Effector memory CD4-positive, alpha-beta T cell (primary cell): ENCODE results near the gene GRIK5.
"Not testable (repeated sequence)": the region's sequence is repeated elsewhere in the genome, so short reads cannot be mapped to it uniquely, and the experiment has no call there.

Experiments
- DNase-seq, 3 donors: peaks; one replicate each; pipeline ENCODE4 v3.0.0-alpha.2; 2020
- H3K27ac ChIP-seq: 2 replicates; pipeline ENCODE4 v1.7.0; 2013; ENCODE audit warnings: mild to moderate bottlenecking, low read length, moderate library complexity; ENCODE audit not compliant: insufficient read depth, poor library complexity, severe bottlenecking
- H3K27me3 ChIP-seq: replicated peaks from 2 replicates; pipeline ENCODE4 v1.7.0; 2013; ENCODE audit warnings: mild to moderate bottlenecking, low read length; ENCODE audit not compliant: insufficient read depth, control insufficient read depth, poor library complexity, severe bottlenecking
- H3K36me3 ChIP-seq: 2 replicates; pipeline ENCODE4 v1.7.0; 2013; ENCODE audit warnings: mild to moderate bottlenecking, low read length, moderate library complexity; ENCODE audit not compliant: control insufficient read depth, insufficient read depth
- H3K4me1 ChIP-seq: 2 replicates; pipeline ENCODE4 v1.7.0; 2013; ENCODE audit warnings: low read length, mild to moderate bottlenecking; ENCODE audit not compliant: control insufficient read depth, insufficient read depth, poor library complexity, severe bottlenecking
- H3K4me3 ChIP-seq: 2 replicates; pipeline ENCODE4 v1.7.0; 2013; ENCODE audit warnings: low read length, low read depth, mild to moderate bottlenecking; ENCODE audit not compliant: insufficient read depth, poor library complexity, severe bottlenecking
- H3K9me3 ChIP-seq: 2 replicates; pipeline ENCODE4 v1.7.0; 2013; ENCODE audit warnings: mild to moderate bottlenecking, low read length, moderate library complexity; ENCODE audit not compliant: control insufficient read depth

Gene GRIK5

GRCh38 chr19:42022616-42023015, 47.4 kb downstream of the GRIK5 start:
- no peak for DNase-seq

DNA sequence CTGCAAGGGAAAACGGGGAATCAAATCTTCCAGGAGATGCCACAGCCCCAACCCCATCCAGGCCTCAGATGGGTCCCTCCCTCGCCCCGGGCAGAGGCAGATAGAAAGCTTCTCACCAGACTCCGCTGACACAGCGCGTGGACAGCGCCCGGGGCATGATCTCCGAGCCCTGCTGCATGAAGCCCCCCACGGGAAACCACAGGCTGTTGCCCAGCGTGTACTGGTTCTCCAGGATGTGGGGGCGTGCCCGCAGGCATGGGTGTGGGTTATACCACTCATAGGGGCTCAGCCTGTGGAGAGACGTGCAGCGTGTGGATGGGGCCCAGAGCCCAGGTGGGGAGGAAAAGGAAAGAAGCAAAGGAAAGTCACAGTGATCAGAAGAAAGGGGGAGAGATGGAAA, 48.8 kb downstream of the GRIK5 start:
- no peak for DNase-seq
- no peaks in the 10 kb centered on the region for H3K36me3 ChIP-seq
- no peak overlapping the region for H3K27ac ChIP-seq
- no peaks in the 10 kb centered on the region for H3K27me3 ChIP-seq
- H3K4me3 ChIP-seq = no peak overlapping the region
- H3K9me3 ChIP-seq = no peaks in the 10 kb centered on the region
- no peaks in the 10 kb centered on the region for H3K4me1 ChIP-seq

More at GRCh38 chr19:42022616-42023015, 47.4 kb downstream of the GRIK5 start:
- H3K4me3 ChIP-seq = no peak overlapping the region
- H3K27ac ChIP-seq = no peak overlapping the region
- H3K36me3 ChIP-seq = no peaks in the 10 kb centered on the region
- H3K9me3 ChIP-seq = no peaks in the 10 kb centered on the region
- H3K27me3 ChIP-seq = no peaks in the 10 kb centered on the region
- H3K4me1 ChIP-seq = no peaks in the 10 kb centered on the region

DNA sequence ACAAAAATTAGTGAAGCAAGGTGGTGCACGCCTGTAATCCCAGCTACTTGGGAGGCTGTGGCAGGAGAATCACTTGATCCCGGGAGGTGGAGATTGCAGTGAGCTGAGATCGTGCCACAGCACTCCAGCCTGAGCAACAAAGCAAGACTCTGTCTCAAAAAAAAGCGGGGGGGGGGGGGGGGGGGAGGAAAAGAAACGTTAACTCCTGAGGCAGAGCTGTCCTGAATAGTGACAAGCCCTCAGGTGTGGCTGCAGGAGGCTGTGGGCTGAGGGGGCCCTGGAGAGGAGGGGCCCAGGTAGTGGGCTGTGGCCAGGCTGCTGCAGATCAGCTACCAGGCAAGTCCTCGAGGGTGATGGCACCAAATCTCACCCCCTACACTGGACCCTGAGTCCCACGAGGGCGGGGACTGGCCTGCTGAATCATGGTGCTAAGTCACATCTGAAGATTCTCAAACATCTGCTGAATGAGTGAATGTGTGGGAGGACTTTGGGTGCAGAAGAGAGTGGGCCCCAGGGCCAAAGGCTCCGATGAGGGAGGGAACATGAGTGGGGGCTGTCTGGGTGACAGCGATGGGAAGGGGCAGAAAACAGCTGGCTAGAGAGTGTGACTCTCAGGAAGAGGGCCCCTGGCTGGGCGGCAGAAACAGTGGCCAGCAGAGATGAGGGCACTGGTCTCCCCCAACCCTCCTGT, 51.4 kb downstream of the GRIK5 start:
- no peak overlapping the region for H3K4me3 ChIP-seq
- no peaks in the 10 kb centered on the region for H3K27me3 ChIP-seq
- no peaks in the 10 kb centered on the region for H3K4me1 ChIP-seq
- no peaks in the 10 kb centered on the region for H3K9me3 ChIP-seq
- H3K36me3 ChIP-seq = no peaks in the 10 kb centered on the region
- H3K27ac ChIP-seq = no peak overlapping the region
- no peak for DNase-seq

DNA sequence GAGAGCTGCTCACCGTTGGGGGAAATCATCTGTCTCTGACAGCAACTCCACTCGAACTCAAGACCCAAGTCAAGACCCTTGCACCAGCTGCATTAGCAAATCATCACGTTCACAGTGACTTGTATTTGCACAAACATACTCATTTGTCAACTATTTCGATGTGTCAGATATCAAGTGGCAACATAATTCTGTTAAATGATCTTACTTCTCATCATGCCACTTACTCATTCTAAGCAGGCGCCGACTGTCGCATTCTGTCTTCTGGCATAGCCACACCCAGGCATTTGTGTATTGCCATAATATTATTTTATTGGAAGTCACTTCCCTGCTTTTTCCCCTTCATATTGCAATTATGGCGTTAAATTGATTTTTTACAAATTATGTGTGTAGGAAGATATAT, 53.0 kb downstream of the GRIK5 start:
- H3K4me1 ChIP-seq = no peaks in the 10 kb centered on the region
- no peaks in the 10 kb centered on the region for H3K27me3 ChIP-seq
- no peaks in the 10 kb centered on the region for H3K36me3 ChIP-seq
- H3K9me3 ChIP-seq = no peaks in the 10 kb centered on the region
- DNase-seq = no peak
- H3K4me3 ChIP-seq = no peak overlapping the region
- no peak overlapping the region for H3K27ac ChIP-seq

DNA sequence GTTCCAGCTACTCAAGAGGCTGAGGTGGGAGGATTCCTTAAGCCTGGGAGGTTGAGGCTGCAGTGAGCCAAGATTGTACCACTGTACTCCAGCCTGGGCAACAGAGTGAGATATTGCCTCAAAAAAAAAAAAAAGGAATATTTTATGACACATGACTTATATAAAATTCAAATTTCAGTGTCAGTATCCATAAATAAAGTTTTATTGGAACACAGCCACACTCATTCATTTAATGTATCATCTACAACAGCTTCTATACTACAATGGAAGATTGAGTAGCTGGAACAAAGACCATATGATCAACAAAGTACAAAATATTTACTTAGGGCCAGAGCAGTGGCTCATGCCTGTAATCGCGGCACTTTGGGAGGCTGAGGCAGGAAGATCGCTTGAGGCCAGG, 57.3 kb downstream of the GRIK5 start:
- not testable (repeated sequence) for DNase-seq, H3K4me1 ChIP-seq, H3K36me3 ChIP-seq, H3K4me3 ChIP-seq, H3K9me3 ChIP-seq, H3K27me3 ChIP-seq, H3K27ac ChIP-seq

GRCh38 chr19:42010245-42011126, 59.5 kb downstream of the GRIK5 start:
- Histone ChIP-seq H3K27me3 (no peaks in the 10 kb centered on the region), H3K27ac (no peak overlapping the region)
- DNase-seq = no peak

DNA sequence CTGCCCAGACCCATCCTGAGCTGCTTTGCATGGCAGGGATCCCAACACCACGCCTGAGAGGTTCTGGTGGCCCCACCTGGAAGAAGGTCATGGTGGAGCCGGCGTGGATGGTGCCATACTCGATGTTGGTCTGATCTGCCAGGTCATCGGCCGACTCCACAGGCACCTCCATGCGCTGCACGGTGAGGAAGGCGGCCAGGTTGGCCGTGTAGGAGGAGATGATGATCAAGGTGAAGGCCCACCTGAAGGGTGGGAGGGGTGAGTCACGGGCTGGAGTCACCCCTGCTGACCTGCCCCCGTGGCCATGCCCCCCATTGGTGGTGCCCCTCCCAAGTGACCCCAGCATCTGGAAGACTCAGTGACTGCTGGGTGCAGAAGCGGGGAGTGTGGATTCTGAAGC, 63.4 kb downstream of the GRIK5 start:
- no peaks in the 10 kb centered on the region for H3K9me3 ChIP-seq
- H3K4me3 ChIP-seq = no peak overlapping the region
- H3K27ac ChIP-seq = no peak overlapping the region
- no peaks in the 10 kb centered on the region for H3K36me3 ChIP-seq
- no peaks in the 10 kb centered on the region for H3K27me3 ChIP-seq
- DNase-seq = no peak
- no peaks in the 10 kb centered on the region for H3K4me1 ChIP-seq

More at GRCh38 chr19:42010245-42011126, 59.5 kb downstream of the GRIK5 start:
- Histone ChIP-seq H3K4me1 (no peaks in the 10 kb centered on the region), H3K36me3 (no peaks in the 10 kb centered on the region), H3K9me3 (no peaks in the 10 kb centered on the region), H3K4me3 (no peak overlapping the region)

- no peaks in the 10 kb centered on the region for H3K4me1 ChIP-seq
- H3K36me3 ChIP-seq = no peaks in the 10 kb centered on the region
- H3K27ac ChIP-seq = no peak overlapping the region
- DNase-seq = no peak
- H3K4me3 ChIP-seq = no peak overlapping the region
- H3K27me3 ChIP-seq = no peaks in the 10 kb centered on the region
- no peaks in the 10 kb centered on the region for H3K9me3 ChIP-seq
Measured at GRCh38 chr19:42005504-42005903, 64.5 kb downstream of the GRIK5 start.

DNA sequence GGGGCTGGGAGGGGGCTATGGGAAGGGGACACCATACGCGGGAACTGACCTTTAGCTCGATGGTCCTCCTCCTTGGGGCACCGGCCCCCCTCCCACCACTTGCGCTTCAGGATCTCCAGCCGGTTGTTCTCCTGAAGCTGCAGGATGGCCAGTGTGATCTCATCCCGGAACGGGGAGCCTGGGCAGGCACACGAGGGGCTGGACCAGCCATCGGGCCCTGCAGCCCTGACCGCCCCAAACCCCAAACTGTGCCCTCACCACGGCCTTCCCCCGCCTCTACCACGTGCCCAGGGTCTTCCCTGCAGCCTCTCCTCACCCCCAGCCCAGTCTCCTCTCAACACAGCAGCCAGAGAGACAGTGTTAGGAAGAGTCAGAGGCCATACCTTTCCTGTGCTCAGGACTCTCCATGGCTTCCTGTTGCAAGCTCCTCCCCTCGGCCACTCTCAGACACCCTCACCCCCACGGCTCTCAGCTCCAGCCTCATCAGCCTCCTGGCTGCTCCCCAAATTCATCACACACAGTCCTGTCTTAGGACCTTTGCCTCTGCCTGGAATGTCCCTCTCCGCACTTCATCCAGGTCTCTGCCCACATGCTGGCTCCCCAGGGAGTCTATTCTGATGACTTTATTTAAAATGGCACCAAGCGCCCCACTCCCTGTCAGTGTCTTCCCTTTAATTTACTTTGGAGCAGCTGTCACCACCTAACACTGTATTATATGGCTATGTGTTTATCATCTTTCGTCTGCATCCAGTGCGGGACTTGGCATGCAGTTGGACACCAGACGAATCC, 66.3 kb downstream of the GRIK5 start:
- H3K27ac ChIP-seq = no peak overlapping the region
- DNase-seq = no peak
- H3K36me3 ChIP-seq = no peaks in the 10 kb centered on the region
- H3K4me1 ChIP-seq = no peaks in the 10 kb centered on the region
- no peaks in the 10 kb centered on the region for H3K9me3 ChIP-seq
- H3K4me3 ChIP-seq = no peak overlapping the region
- H3K27me3 ChIP-seq = peaks cover 7% of the 10 kb centered on the region

DNA sequence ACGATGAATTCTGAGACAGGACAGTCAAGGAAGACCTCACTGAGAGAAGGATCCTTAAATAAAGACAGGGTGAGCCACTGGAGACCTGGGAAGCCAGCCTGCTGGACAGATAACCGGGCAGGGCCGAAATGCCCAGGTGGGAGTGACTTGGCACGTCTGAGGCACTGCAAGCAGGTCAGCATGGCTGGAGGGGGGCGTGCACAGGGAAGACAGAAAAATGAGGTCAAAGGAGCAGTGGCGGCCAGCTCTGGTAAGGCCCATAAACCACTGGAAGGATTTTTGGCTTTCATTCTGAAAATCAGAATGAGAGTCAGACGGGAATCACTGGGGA, 70.2 kb downstream of the GRIK5 start:
- Histone ChIP-seq H3K9me3 (no peaks in the 10 kb centered on the region), H3K27me3 (peaks cover 32% of the 10 kb centered on the region)

More for the DNA sequence above, 70.2 kb downstream of the GRIK5 start:
- no peak for DNase-seq
- H3K27ac ChIP-seq = no peak overlapping the region
- no peaks in the 10 kb centered on the region for H3K36me3 ChIP-seq
- no peak overlapping the region for H3K4me3 ChIP-seq
- peaks cover 9% of the 10 kb centered on the region for H3K4me1 ChIP-seq
